Right atrium auricular region (tissue), 2 donors: ENCODE measurements around the gene APOD. TPM values are rescaled to one million over a fixed set of nuclear protein-coding genes. Genes with fewer than 3 reads are reported as not detected.
"Not testable (repeated sequence)": the region's sequence is repeated elsewhere in the genome, so short reads cannot be mapped to it uniquely, and the experiment has no call there.

ENCODE experiments used
- DNase-seq: peaks from one replicate; pipeline ENCODE4 v3.0.0-alpha.2; 2019; ENCODE audit warnings: low spot score
- H3K27ac ChIP-seq, 2 donors: fragments of 200-600 bp; sonication (generic); 1 replicate in 1 of 2; 2 replicates in 1 of 2; pipeline ENCODE4 v1.5.1; 2016 to 2019
- H3K27me3 ChIP-seq, 2 donors: fragments of 200-600 bp; sonication (generic); one replicate each; pipeline versions ENCODE4 v1.5.1 to v1.6.0; 2017 to 2019
- H3K36me3 ChIP-seq: fragments of 200-600 bp; sonication (generic); one replicate; pipeline ENCODE4 v1.5.1; 2016
- H3K4me1 ChIP-seq, 2 donors: fragments of 200-600 bp; sonication (generic); one replicate each; pipeline versions ENCODE4 v1.5.1 to v1.6.0; 2017 to 2019
- H3K4me3 ChIP-seq, 2 donors: fragments of 200-600 bp; sonication (generic); 1 replicate in 1 of 2; 2 replicates in 1 of 2; pipeline ENCODE4 v1.5.1; 2017 to 2019; ENCODE audit warnings: mild to moderate bottlenecking in 1 of 2, moderate library complexity in 1 of 2
- H3K9me3 ChIP-seq, 2 donors: fragments of 200-600 bp; sonication (generic); one replicate each; pipeline ENCODE4 v1.5.1; 2019
- CTCF ChIP-seq, 2 donors: fragments of 200-600 bp; sonication (generic); IDR thresholded peaks; one replicate each; pipeline ENCODE4 v1.5.1; 2019; ENCODE audit warnings: antibody characterized with exemption in 2 of 2
- total RNA-seq, 2 donors: library from RNA; depleted of rRNA; stranded (reverse); fragments of >200 nt; gene quantifications; one replicate each; pipeline ENCODE4 v1.1.0, GENCODE V29; 2016

APOD gene
- total RNA-seq, 2 donors from 2014 or later, result 79.6 to 93.2 TPM

GRCh38 chr3:195613468-195614069, 29.8 kb upstream of the APOD start:
- no peak overlapping the region for H3K4me3 ChIP-seq
- H3K27me3 ChIP-seq, result no peaks in the 10 kb centered on the region
- H3K4me1 ChIP-seq, result no peaks in the 10 kb centered on the region
- H3K36me3 ChIP-seq, result no peaks in the 10 kb centered on the region
- H3K27ac ChIP-seq, result no peak overlapping the region
- TF ChIP-seq CTCF (IDR thresholded peaks at IDR 0.05), result no peak
- no peaks in the 10 kb centered on the region for H3K9me3 ChIP-seq
- DNase-seq, result no peak

DNA sequence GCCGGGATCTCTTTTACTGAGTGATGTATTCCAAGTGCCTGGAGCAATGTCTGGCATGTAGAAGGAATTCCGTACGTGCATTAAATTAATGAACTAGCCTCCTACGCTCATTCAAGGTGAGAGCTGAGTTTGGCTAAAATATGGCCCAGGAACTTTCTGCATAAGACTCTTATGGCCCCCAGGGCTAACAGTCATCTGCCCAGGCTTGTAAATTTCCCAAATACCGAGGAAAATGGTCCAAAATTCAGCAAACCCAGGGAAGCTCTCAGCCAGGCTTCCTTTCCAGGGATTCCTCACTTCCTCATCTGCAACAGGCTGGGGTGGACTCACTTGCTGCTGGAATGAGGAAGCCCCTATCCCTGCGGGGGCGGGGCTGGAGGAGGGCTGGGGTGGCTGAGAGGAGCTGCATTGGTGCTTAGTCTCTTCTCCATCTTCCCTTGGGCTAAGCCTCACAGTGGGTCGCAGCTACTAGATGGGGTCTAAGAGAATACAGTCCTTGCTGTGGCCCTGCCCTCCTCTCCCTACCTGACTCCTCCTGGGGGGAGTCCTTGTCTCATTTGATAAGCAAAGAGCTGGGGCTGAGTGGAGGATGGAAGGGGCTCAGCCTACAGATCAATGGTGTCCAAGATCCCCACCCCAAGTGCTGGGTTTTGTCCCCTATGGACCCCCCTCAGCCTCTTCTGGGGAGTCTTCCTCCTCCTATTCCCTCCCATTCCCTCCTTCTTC, 28.5 kb upstream of the APOD start:
- Histone ChIP-seq H3K27ac (no peak overlapping the region), H3K9me3 (no peaks in the 10 kb centered on the region)

GRCh38 chr3:195609229-195609628, 25.5 kb upstream of the APOD start:
- Histone ChIP-seq H3K27ac (no peak overlapping the region), H3K9me3 (peaks cover 0 to 6% of the 10 kb centered on the region in 2 donors), H3K36me3 (no peaks in the 10 kb centered on the region), H3K4me1 (no peaks in the 10 kb centered on the region), H3K27me3 (no peaks in the 10 kb centered on the region), H3K4me3 (no peak overlapping the region)
- no peak for TF ChIP-seq CTCF (IDR thresholded peaks at IDR 0.05)
- DNase-seq, result no peak

More for the DNA sequence above, 28.5 kb upstream of the APOD start:
- no peak for DNase-seq
- Histone ChIP-seq H3K27me3 (no peaks in the 10 kb centered on the region), H3K36me3 (no peaks in the 10 kb centered on the region), H3K4me1 (no peaks in the 10 kb centered on the region), H3K4me3 (no peak overlapping the region)
- no peak for TF ChIP-seq CTCF (IDR thresholded peaks at IDR 0.05)

DNA sequence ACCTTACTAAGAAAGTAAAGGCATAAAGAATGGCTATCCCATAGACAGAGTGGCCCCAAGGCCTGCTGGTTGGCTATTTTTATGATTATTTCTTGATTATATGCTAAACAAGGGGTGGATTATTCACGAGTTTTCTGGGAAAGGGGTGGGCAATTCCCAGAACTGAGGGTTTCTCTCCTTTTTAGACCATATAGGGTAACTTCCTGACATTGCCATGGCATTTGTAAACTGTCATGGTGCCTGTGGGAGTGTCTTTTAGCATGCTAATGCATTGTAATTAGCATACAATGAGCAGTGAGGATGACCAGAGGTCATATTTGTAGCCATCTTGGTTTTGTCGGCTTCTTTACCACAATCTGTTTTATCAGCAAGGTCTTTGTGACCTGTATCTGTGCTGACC, 18.0 kb upstream of the APOD start:
- not testable (repeated sequence) for H3K9me3 ChIP-seq, H3K4me3 ChIP-seq, H3K27ac ChIP-seq, DNase-seq, H3K27me3 ChIP-seq, H3K36me3 ChIP-seq
- H3K4me1 ChIP-seq, result peaks cover 0 to 13% of the 10 kb centered on the region in 2 donors

DNA sequence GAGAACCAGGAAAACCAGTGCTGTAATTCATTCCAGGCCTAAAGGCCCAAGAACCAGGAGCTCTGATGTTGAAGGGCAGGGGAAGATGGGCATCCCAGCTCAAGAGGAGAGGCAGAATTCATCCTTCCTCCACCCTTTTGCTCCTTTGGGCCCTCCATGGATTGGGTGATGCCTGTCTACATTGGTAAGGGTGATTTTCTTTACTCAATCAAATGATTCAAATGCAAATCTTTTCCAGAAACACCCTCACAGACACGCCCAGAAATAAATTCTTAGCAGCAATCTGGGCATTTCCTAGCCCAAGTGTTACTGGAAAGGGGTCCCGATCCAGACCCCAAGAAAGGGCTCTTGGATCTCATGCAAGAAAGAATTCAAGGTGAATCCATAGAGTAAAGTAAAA, 17.6 kb upstream of the APOD start:
- Histone ChIP-seq H3K4me1 (peaks cover 0 to 13% of the 10 kb centered on the region in 2 donors), H3K27ac (no peak overlapping the region), H3K27me3 (no peaks in the 10 kb centered on the region), H3K9me3 (no peaks in the 10 kb centered on the region), H3K4me3 (no peak overlapping the region), H3K36me3 (no peaks in the 10 kb centered on the region)
- TF ChIP-seq CTCF (IDR thresholded peaks at IDR 0.05), result no peak
- DNase-seq, result no peak

DNA sequence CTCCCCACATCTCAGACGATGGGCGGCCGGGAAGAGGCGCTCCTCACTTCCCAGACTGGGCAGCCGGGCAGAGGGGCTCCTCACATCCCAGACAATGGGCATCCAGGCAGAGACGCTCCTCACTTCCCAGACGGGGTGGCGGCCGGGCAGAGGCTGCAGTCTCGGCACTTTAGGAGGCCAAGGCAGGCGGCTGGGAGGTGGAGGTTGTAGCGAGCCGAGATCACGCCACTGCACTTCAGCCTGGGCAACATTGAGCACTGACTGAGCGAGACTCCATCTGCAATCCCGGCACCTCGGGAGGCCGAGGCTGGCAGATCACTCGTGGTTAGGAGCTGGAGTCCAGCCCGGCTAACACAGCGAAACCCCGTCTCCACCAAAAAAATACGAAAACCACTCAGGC, 16.2 kb upstream of the APOD start:
- H3K9me3 ChIP-seq, H3K27ac ChIP-seq: not testable (repeated sequence)
- H3K4me1 ChIP-seq, result peaks cover 0 to 17% of the 10 kb centered on the region in 2 donors

DNA sequence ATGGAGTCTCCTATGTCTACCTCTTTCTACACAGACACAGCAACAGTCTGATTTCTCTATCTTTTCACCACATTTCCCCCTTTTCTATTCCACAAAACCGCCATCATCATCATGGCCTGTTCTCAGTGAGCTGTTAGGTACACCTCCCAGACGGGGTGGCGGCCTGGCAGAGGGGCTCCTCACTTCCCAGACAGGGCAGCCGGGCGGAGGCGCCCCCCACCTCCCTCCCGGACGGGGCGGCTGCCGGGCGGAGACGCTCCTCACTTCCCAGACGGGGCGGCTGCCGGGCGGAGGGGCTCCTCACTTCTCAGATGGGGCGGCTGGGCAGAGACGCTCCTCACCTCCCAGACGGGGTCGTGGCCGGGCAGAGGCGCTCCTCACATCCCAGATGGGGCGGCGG, 15.8 kb upstream of the APOD start:
- H3K27ac ChIP-seq, H3K27me3 ChIP-seq, H3K4me3 ChIP-seq, H3K9me3 ChIP-seq, H3K36me3 ChIP-seq, DNase-seq: not testable (repeated sequence)
- peaks cover 0 to 17% of the 10 kb centered on the region in 2 donors for H3K4me1 ChIP-seq

More for the DNA sequence above, 16.2 kb upstream of the APOD start:
- DNase-seq, H3K36me3 ChIP-seq, H3K4me3 ChIP-seq, H3K27me3 ChIP-seq: not testable (repeated sequence)
